HEK293T (cell line): ENCODE data around the gene CAPRIN1.

Experiments used
- CTCF ChIA-PET: fragments of 350-600 bp; formaldehyde crosslinking; extraction: SDS; loops from one replicate; lab custom pipeline; 2021; ENCODE audit warnings: antibody characterized with exemption, inconsistent platforms; lab: Yijun Ruan, JAX
- POLR2A ChIA-PET: fragments of 350-600 bp; formaldehyde crosslinking; extraction: SDS; loops from one replicate; lab custom pipeline; 2020; ENCODE audit warnings: antibody characterized with exemption, inconsistent platforms; lab: Yijun Ruan, JAX
- DNase-seq: peaks from one replicate; pipeline ENCODE4 v3.0.0; 2012; ENCODE audit warnings: mixed read lengths; ENCODE audit errors: extremely low spot score
- ARNT ChIP-seq: fragments of 450-650 bp; IDR thresholded peaks from 2 replicates; pipeline ENCODE4 v1.6.1; 2017; ENCODE audit warnings: mild to moderate bottlenecking
- BHLHE40 ChIP-seq: fragments of 450-650 bp; IDR thresholded peaks from 2 replicates; pipeline ENCODE4 v1.6.1; 2016; ENCODE audit warnings: mild to moderate bottlenecking, moderate library complexity, borderline replicate concordance
- CTBP1 ChIP-seq: fragments of 450-650 bp; IDR thresholded peaks from 2 replicates; pipeline ENCODE4 v1.6.1; 2016; ENCODE audit warnings: borderline replicate concordance
- ELF4 ChIP-seq: fragments of 450-650 bp; IDR thresholded peaks from 2 replicates; pipeline ENCODE4 v1.6.1; 2017; ENCODE audit warnings: antibody characterized with exemption
- FOXA1 ChIP-seq: fragments of 450-650 bp; IDR thresholded peaks from 2 replicates; pipeline ENCODE4 v1.6.1; 2016; ENCODE audit warnings: mild to moderate bottlenecking
- FOXK2 ChIP-seq: fragments of 450-650 bp; IDR thresholded peaks from 2 replicates; pipeline ENCODE4 v1.6.1; 2016; ENCODE audit warnings: mild to moderate bottlenecking
- FOXM1 ChIP-seq: fragments of 450-650 bp; IDR thresholded peaks from 2 replicates; pipeline ENCODE4 v1.6.1; 2017; ENCODE audit warnings: mild to moderate bottlenecking, borderline replicate concordance
- HDGF ChIP-seq: fragments of 450-650 bp; IDR thresholded peaks from 2 replicates; pipeline ENCODE4 v1.6.1; 2017; ENCODE audit warnings: antibody characterized with exemption, borderline replicate concordance
- L3MBTL2 ChIP-seq: fragments of 450-650 bp; conservative IDR thresholded peaks from 2 replicates; pipeline ENCODE4 v1.6.1; 2016; ENCODE audit warnings: mild to moderate bottlenecking
- LEF1 ChIP-seq: fragments of 450-650 bp; IDR thresholded peaks from 2 replicates; pipeline ENCODE4 v1.6.1; 2017; ENCODE audit warnings: mild to moderate bottlenecking, borderline replicate concordance
- NFRKB ChIP-seq: fragments of 450-650 bp; IDR thresholded peaks from 2 replicates; pipeline ENCODE4 v1.6.1; 2016; ENCODE audit warnings: mild to moderate bottlenecking, moderate library complexity
- SP1 ChIP-seq: fragments of 450-650 bp; IDR thresholded peaks from 2 replicates; pipeline ENCODE4 v1.6.1; 2017
- SUZ12 ChIP-seq: fragments of 450-650 bp; IDR thresholded peaks from 2 replicates; pipeline ENCODE4 v1.6.1; 2016; ENCODE audit warnings: mild to moderate bottlenecking
- TARDBP ChIP-seq: fragments of 450-650 bp; IDR thresholded peaks from 2 replicates; pipeline ENCODE4 v1.6.1; 2016
- ZNF384 ChIP-seq: fragments of 450-650 bp; IDR thresholded peaks from 2 replicates; pipeline ENCODE4 v1.6.1; 2016
- TF ChIP-seq, protein P1 (sequence below): fragments of 450-650 bp; IDR thresholded peaks from 2 replicates; pipeline ENCODE4 v1.6.1; 2016

The CAPRIN1 gene, protein sequence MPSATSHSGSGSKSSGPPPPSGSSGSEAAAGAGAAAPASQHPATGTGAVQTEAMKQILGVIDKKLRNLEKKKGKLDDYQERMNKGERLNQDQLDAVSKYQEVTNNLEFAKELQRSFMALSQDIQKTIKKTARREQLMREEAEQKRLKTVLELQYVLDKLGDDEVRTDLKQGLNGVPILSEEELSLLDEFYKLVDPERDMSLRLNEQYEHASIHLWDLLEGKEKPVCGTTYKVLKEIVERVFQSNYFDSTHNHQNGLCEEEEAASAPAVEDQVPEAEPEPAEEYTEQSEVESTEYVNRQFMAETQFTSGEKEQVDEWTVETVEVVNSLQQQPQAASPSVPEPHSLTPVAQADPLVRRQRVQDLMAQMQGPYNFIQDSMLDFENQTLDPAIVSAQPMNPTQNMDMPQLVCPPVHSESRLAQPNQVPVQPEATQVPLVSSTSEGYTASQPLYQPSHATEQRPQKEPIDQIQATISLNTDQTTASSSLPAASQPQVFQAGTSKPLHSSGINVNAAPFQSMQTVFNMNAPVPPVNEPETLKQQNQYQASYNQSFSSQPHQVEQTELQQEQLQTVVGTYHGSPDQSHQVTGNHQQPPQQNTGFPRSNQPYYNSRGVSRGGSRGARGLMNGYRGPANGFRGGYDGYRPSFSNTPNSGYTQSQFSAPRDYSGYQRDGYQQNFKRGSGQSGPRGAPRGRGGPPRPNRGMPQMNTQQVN

DNA sequence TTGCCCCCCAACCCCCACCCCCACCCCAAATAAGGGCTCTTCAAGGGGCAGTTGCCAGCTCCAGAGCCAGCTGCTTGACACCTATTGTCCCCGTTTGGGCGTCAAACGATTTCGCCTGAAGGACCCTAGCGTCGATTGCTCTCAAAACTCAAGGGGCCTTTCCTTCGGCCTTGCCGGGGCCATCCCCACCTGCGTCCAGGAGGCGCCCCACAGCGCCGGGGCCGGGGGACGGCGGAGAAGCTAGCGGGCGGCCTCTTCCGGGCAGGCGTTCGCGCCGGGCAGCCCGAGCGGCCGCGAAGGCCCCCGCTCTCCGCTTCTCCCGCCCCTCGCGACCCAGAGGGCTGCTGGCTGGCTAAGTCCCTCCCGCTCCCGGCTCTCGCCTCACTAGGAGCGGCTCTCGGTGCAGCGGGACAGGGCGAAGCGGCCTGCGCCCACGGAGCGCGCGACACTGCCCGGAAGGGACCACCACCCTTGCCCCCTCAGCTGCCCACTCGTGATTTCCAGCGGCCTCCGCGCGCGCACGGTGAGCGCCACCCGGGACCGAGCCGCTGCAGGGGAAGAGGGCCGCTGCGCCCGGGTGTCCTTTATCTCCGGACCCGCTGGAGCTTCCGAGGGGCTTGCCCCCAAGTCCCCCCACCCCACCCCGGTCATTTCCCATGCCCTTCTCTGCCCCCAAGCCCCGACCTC, at the start of gene CAPRIN1:
CAPRIN1 (plus strand) TSS at position 383 of the 687 bp plus-strand sequence. CDS start 690 bp downstream, outside the sequence.
- TF ChIP-seq, protein P1, sequence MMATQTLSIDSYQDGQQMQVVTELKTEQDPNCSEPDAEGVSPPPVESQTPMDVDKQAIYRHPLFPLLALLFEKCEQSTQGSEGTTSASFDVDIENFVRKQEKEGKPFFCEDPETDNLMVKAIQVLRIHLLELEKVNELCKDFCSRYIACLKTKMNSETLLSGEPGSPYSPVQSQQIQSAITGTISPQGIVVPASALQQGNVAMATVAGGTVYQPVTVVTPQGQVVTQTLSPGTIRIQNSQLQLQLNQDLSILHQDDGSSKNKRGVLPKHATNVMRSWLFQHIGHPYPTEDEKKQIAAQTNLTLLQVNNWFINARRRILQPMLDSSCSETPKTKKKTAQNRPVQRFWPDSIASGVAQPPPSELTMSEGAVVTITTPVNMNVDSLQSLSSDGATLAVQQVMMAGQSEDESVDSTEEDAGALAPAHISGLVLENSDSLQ: no peak
- TF ChIP-seq ARNT (no peak), LEF1 (no peak)
- DNase-seq: peak; percentile 89
- ChIA-PET CTCF (no interaction called here), POLR2A (interaction anchor here (0.6 to 2.9 kb wide), 14 partner anchors 10 to 64 kb away, joined by 3 to 16 read pairs (median 4); partner anchors contain the start of gene NAT10)

DNA sequence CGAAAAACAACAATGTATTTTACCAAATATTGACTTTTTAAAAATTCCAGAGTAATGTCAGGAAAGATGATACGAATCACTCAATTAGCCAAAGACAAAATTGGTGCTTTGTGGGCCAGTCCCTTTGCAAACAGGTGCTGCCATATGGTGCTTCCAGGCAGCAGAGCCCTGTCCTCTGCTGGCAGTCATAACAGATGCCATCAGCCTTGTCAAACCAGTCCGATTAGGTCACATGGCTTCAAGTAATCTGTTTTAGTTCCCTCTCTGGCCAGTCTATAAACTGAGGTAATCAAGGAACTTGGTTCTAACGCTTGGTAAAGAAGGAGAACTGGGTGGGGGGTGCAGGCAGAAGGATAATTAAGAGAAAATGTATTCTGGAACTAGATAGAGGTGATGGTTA, 49.1 kb upstream of the CAPRIN1 start:
- TF ChIP-seq FOXA1 (no peak), TARDBP (no peak), HDGF (no peak), L3MBTL2 (no peak), LEF1 (no peak), SP1 (no peak), SUZ12 (no peak), CTBP1 (no peak), ARNT (no peak), ELF4 (no peak), ZNF384 (no peak), NFRKB (no peak), FOXK2 (no peak), BHLHE40 (no peak)
- TF ChIP-seq, protein P1: no peak
- no peak for DNase-seq
- CTCF ChIA-PET: interaction anchor here (0.9 to 1.0 kb wide), 2 partner anchors 9 to 31 kb away, joined by 3 read pairs; no protein-coding TSS in a partner anchor
- POLR2A ChIA-PET: no interaction called here

DNA sequence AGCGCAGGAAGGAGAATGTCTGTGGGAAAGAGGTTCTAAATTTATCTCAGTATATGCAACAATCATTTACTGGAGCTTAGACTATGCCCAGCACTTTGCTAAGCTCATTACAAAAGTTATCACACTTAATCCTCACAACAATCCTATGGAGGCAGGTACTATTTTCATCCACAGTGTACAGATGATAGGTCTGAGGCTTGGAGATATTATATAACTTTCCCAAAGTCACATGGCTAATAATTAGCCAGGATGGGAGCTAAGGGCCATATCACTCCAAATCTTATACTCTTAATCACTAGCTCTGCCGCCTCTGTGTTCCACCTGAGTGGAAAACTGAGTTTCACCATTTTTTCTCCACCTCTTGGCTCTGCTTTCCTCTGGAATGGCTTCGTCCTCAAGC, 47.3 kb upstream of the CAPRIN1 start:
- TF ChIP-seq FOXK2: no peak
- TF ChIP-seq HDGF: no peak
- no peak for TF ChIP-seq ELF4
- TF ChIP-seq ZNF384: no peak
- no peak for TF ChIP-seq LEF1
- no peak for TF ChIP-seq SUZ12
- TF ChIP-seq CTBP1: no peak
- TF ChIP-seq BHLHE40: no peak
- TF ChIP-seq SP1: no peak
- ChIA-PET POLR2A (no interaction called here), CTCF (no interaction called here)
- no peak for DNase-seq

DNA sequence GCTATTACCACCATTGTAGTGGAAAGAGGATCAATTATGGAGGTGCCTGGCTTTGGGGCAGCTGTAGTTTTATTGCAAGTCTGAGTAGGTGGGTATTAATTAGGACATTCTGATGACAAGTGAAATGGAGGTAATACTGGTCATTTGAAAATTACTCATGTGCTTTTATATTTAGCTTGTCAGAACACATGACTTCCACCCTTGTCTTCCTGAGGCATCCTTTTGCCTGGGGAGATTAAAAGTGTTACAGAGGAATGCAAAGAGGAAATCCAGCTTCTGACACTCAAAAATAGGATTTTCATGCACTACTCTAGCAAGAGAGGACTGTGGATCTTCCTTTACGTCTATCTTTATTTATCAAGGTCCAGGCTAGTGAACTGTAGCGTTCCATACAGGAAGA, 44.7 kb upstream of the CAPRIN1 start:
- TF ChIP-seq TARDBP (no peak), FOXA1 (no peak), FOXM1 (no peak), ARNT (no peak), L3MBTL2 (no peak), BHLHE40 (no peak), ZNF384 (no peak), CTBP1 (no peak), ELF4 (no peak), FOXK2 (no peak), HDGF (no peak), SUZ12 (no peak), NFRKB (no peak), SP1 (no peak)
- TF ChIP-seq, protein P1: no peak
- ChIA-PET POLR2A (interaction anchor here (0.8 to 1.0 kb wide), 3 partner anchors 10 to 44 kb away, joined by 3 read pairs; partner anchors contain the start of gene CAPRIN1), CTCF (interaction anchor here (0.9 to 2.4 kb wide), 2 partner anchors 9 to 19 kb away, joined by 3 to 5 read pairs; no protein-coding TSS in a partner anchor)
- no peak for DNase-seq

DNA sequence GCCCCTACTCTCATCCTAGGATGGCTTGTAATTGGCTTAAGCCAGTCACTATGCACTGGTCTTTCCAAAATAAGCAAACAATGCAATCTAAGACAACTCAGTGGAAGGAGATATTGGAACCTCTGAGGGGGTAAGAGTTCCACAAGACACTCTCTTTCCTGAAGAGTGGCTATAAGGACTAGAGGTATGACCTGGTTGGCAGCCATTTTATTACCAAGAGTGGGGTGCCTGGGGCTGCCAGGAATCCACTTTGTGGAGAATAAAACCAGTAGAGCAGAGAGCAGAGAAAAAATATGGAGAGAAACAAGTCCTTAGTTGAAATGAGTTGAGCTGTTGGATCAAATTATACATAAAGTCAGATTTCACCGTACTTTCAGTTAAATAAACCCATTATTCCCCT, 38.8 kb upstream of the CAPRIN1 start:
- ChIA-PET POLR2A (no interaction called here), CTCF (no interaction called here)
- no peak for DNase-seq
- TF ChIP-seq NFRKB: no peak
- no peak for TF ChIP-seq FOXA1
- no peak for TF ChIP-seq CTBP1
- TF ChIP-seq FOXM1: no peak
- TF ChIP-seq SP1: no peak
- TF ChIP-seq LEF1: no peak
- TF ChIP-seq SUZ12: no peak
- TF ChIP-seq L3MBTL2: no peak
- TF ChIP-seq ZNF384: no peak
- no peak for TF ChIP-seq ELF4
- TF ChIP-seq ARNT: no peak
- no peak for TF ChIP-seq BHLHE40
- TF ChIP-seq TARDBP: no peak
- TF ChIP-seq FOXK2: no peak
- TF ChIP-seq HDGF: no peak
- TF ChIP-seq, protein P1: no peak
